GM12873 (cell line): ENCODE measurements around the gene CAPZB.

Source experiments
- TF ChIP-seq, protein P1 (sequence below): IDR thresholded peaks from 2 replicates; pipeline ENCODE4 v1.5.1; 2012; ENCODE audit warnings: low read depth, mild to moderate bottlenecking, moderate library complexity, low read length, control low read depth; ENCODE audit not compliant: insufficient read depth; ENCODE audit errors: missing control alignments

The CAPZB gene

DNA sequence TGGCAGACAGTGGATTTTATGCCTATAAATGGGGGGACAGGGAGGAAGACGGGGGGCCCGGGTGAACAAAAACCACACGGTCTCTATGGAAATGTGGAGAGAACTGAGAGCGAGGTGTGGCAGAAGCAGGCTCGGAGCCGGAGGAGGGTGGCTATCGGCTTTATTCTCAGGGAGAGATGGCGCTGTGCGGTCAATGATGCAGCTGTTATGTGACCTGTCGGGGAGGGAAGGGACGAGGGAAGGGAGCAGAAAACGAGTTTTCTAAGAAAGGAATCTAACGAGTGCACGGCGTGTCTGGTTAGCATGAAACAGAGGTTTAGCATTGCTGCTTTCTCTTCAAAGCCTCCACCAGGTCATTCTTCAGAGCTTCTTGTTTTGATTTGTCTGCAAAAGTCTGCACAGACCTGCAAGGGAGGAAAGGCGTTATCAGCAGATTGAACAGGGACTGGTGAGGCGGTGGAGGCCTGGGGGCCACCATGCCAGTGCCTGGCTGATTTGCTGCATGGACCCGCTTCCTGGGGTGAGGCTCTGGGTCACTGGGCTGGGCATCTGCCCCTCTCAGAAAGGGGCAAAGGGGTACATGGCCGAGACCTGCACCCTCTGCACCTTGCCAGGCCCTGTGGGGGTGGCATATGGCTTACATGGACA is 146.0 kb downstream of the CAPZB start:
- TF ChIP-seq, protein P1, sequence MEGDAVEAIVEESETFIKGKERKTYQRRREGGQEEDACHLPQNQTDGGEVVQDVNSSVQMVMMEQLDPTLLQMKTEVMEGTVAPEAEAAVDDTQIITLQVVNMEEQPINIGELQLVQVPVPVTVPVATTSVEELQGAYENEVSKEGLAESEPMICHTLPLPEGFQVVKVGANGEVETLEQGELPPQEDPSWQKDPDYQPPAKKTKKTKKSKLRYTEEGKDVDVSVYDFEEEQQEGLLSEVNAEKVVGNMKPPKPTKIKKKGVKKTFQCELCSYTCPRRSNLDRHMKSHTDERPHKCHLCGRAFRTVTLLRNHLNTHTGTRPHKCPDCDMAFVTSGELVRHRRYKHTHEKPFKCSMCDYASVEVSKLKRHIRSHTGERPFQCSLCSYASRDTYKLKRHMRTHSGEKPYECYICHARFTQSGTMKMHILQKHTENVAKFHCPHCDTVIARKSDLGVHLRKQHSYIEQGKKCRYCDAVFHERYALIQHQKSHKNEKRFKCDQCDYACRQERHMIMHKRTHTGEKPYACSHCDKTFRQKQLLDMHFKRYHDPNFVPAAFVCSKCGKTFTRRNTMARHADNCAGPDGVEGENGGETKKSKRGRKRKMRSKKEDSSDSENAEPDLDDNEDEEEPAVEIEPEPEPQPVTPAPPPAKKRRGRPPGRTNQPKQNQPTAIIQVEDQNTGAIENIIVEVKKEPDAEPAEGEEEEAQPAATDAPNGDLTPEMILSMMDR: no peak

DNA sequence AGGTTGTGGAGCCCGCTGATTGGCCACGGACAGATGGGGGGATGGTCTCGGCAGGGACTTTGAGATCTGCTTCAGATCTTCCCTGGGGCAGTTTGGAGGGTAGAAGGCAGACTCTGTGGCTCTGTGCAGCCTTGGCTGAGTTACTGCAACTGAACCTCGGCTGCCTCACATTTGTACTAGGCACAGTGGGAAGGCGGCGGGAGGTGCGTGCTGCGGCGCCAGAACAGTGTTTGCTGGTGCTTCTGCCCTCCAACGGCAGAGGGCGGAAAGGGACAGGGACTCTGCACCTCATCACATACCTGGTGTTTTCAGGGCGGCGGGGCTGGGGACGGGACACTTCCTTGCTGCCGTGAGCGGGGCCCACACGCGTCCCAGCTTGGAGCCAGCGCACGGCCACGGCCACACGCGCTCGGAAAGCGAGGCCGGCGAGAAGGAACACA is 147.0 kb downstream of the CAPZB start:
- TF ChIP-seq, protein P1: no peak

DNA sequence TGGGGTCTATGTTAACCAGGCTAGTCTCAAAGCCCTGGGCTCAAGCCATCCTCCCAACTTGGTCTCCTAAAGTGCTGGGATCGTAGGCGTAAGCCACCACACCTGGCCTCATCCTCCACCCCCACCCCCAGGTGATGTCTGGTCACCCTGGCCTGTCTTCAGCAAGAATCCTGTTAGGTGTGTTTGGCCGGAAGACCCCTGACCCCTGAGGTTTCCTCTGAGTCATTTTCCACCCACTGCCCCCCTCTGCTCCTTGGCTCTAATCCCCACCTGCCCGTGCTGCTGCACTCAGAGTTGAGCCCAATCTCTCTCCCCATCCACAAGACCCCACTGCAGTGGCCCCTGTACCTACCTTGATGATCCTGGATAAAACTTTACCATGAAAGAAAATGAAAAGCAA is 148.1 kb downstream of the CAPZB start:
- TF ChIP-seq, protein P1: no peak

DNA sequence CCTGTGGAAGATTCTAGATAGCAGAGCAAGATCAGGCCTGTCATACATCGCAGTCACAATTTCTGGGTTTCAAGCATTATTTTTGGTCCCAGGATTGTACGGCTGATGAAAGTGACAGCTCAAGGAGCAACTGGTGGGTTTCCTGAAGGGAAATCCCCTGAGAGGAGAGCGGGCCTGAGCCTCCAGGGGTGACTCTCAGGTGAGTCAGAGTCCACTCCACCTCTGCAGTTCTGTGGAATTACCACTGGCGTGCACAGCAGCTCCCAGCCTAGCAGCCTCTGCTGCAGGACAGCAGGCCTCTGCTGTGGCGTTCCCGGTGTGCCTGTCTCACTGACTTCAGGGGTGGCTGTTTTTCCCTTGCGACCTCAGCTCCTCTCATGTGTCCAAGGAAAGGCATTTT is 148.8 kb downstream of the CAPZB start:
- TF ChIP-seq, protein P1: no peak

DNA sequence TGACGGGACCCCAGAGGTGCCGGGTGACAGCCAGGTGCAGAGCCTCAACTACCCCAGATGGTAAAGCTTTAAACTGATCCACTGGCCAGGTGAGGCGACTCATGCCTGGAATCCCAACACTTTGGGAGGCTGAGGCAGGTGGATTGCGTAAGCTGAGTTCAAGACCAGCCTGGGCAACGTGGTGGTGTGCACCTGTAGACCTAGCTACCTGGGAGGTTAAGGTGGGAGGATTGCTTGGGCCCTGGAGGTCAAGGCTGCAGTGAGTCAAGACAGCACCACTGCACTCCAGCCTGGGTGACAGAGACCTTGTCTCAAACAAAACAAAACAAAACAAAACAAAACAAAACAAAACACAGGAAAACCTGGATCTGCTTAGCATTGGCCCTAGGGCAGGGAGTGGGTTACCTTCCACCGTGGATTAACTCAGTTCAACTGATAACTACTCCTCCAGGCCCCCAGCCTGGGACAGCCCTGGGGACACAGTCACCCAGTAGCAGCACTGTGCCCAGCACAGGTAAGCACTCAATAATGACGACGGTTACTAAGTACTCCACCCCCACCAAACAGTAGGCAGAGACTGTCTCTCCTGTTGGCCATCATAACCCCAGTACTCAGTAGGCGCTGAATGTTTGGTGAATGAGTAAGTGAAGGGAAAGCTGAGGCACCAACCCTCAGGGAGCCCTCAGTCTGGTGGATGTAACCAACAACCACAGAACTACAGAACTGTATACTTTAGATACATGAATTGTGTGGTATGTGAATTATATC is 151.6 kb downstream of the CAPZB start:
- TF ChIP-seq, protein P1: no peak

DNA sequence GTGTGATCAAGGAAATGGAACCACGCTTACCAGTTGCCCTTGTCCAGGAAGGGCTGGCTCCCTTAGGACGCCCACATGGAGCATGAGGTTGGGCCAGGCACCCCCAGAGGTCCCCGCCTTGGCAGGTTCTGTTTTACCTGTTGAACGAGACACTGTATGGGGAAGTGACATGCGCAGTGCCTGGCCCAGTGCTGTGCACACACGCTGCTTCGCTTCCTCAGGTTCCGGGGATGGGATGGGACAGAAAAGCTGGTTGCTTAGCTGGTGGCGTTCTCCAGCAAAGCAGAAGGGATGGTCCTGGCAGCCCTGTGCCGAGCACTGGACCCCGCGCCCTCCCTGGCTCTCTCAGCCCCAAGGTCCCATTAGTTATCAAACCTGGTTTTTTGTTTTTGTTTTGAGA is 152.5 kb downstream of the CAPZB start:
- TF ChIP-seq, protein P1: no peak

DNA sequence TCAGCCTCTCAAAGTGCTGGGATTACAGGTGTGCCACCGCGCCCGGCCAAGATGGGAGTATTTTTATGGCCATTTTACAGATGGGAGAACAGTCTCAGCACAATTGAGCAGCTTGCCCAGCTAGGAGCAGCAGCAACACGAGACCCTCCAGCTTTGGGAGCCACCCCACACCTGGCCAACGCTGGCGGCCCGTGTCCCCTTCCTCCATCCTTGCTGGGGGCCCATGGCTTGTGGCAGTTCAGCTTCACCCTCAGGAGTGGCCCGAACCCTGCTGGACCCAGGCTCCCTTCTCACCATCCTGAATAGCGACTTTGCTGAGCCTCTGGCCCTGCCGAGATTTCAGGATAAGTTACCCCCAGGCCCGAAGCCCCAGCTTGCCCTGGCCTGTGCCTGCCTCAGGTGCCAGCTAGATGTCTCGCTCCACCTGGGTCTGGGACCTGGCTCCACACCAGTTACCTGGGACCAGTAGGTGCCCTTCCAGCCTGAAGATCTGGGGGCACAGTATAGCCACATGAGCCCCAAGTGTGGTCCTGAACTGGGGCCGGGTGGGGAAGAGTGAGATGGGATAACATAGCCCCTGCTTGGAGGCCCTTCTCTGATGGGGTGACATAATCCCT is 154.0 kb downstream of the CAPZB start:
- TF ChIP-seq, protein P1: no peak
